Upper lobe of left lung (tissue), 6 donors: ENCODE data around the gene DHRS1. TPM values are rescaled to one million over a fixed set of nuclear protein-coding genes. Genes with fewer than 3 reads are reported as not detected.

Source experiments
- ATAC-seq, 2 donors: fragments of 200-7000 bp; cut with Tn5 transposase; one replicate each; pipeline ENCODE4 v1.9.1; 2022; ENCODE audit warnings: mild to moderate bottlenecking in 2 of 2, moderate library complexity in 2 of 2; ENCODE audit not compliant: low FRiP score in 2 of 2
- DNase-seq, 2 donors: peaks; one replicate each; pipeline ENCODE4 v3.0.0-alpha.2; 2019 to 2020
- H3K27ac ChIP-seq, 4 donors: fragments of 200-600 bp; sonication (generic); one replicate each; pipeline ENCODE4 v1.5.1; 2016 to 2019
- H3K27me3 ChIP-seq, 4 donors: fragments of 200-600 bp; sonication (generic); one replicate each; pipeline ENCODE4 v1.5.1; 2017 to 2019
- H3K36me3 ChIP-seq, 4 donors: fragments of 200-600 bp; sonication (generic); one replicate each; pipeline ENCODE4 v1.5.1; 2016 to 2019
- H3K4me1 ChIP-seq, 4 donors: fragments of 200-600 bp; sonication (generic); one replicate each; pipeline ENCODE4 v1.5.1; 2018 to 2019
- H3K4me3 ChIP-seq, 4 donors: fragments of 200-600 bp; sonication (generic); one replicate each; pipeline ENCODE4 v1.5.1; 2017 to 2019; ENCODE audit warnings: mild to moderate bottlenecking in 2 of 4, moderate library complexity in 1 of 4
- H3K9me3 ChIP-seq, 4 donors: fragments of 200-600 bp; sonication (generic); one replicate each; pipeline ENCODE4 v1.5.1; 2018 to 2019
- CTCF ChIP-seq, 6 experiments: fragments of 450-650 bp in 4 of 6; fragments of 200-600 bp in 2 of 6; sonication (generic) in 2 of 6; IDR thresholded peaks; one replicate each; pipeline ENCODE4 v1.5.1; 2016 to 2019; ENCODE audit warnings: antibody characterized with exemption in 6 of 6
- EP300 ChIP-seq, 4 donors: sonication (generic); formaldehyde crosslinking; IDR thresholded peaks; one replicate each; pipeline ENCODE4 v1.5.1; 2017; ENCODE audit warnings: antibody characterized with exemption in 4 of 4, control low read depth in 2 of 4
- POLR2A ChIP-seq, 4 donors: fragments of 450-650 bp; IDR thresholded peaks; one replicate each; pipeline ENCODE4 v1.5.1; 2016 to 2017; ENCODE audit warnings: antibody characterized with exemption in 4 of 4, mild to moderate bottlenecking in 2 of 4
- POLR2AphosphoS5 ChIP-seq, 2 donors: sonication (generic); formaldehyde crosslinking; IDR thresholded peaks; one replicate each; pipeline ENCODE4 v1.5.1; 2017; ENCODE audit warnings: antibody characterized with exemption in 2 of 2
- WGBS, 2 donors: methylation state at CpG; one replicate each; pipeline ENCODE4 v1.1.5; 2017 to 2018; 5-methylcytosine and 5-hydroxymethylcytosine counted together
- total RNA-seq, 6 donors: library from RNA; depleted of rRNA in 4 of 6; stranded (reverse); fragments of >200 nt in 4 of 6; gene quantifications; one replicate each; pipeline versions ENCODE4 v1.1.0 to v1.2.1, GENCODE V29; 2016 to 2021
- donor health status: DM: no; HTN: no; CAD: no; lungs with moderate emphysema.
- donor health status: DM: no; HTN: yes; CAD: no; lungs with severe emphysema.

DHRS1 gene
- total RNA-seq, 6 donors from 2014 or later: 23.0 to 60.3 (median 32.8) TPM

- WGBS, 2 donors: 29 to 32% methylated on average over 41 to 56 of the region's 56 CpGs
- H3K9me3 ChIP-seq: no peaks in the 10 kb centered on the region
- H3K27ac ChIP-seq: peak overlapping the region in 2 of 4 donors; percentile 53 to 89
- H3K36me3 ChIP-seq: peaks cover 0 to 10% (median 2%) of the 10 kb centered on the region in 4 donors
- DNase-seq (peak; percentile 85 to 91), ATAC-seq (peak; percentile 78 to 80)
- TF ChIP-seq POLR2AphosphoS5 (IDR thresholded peaks at IDR 0.05) (peak; percentile 17 to 58), CTCF (IDR thresholded peaks at IDR 0.05) (peak; percentile 70 to 85 (median 82)), POLR2A (IDR thresholded peaks at IDR 0.05) (no peak), EP300 (IDR thresholded peaks at IDR 0.05) (no peak)
- peaks cover 0 to 8% (median 0%) of the 10 kb centered on the region in 4 donors for H3K27me3 ChIP-seq
- H3K4me3 ChIP-seq: peak overlapping the region in 3 of 4 donors; percentile 34 to 55 (median 50)
- H3K4me1 ChIP-seq: peaks cover 47 to 76% (median 65%) of the 10 kb centered on the region in 4 donors
Measured at GRCh38 chr14:24332268-24332993, 32.9 kb upstream of the DHRS1 start.

- peak in 1 of 2 donors; percentile 83 for DNase-seq
Measured at GRCh38 chr14:24331731-24332267, 32.2 kb upstream of the DHRS1 start.

GRCh38 chr14:24330973-24331674, 31.5 kb upstream of the DHRS1 start:
- Histone ChIP-seq H3K4me3 (no peak overlapping the region), H3K4me1 (peaks cover 52 to 67% (median 64%) of the 10 kb centered on the region in 4 donors), H3K27ac (peak overlapping the region in 1 of 4 donors; percentile 89), H3K27me3 (peaks cover 0 to 8% (median 0%) of the 10 kb centered on the region in 4 donors), H3K36me3 (peaks cover 0 to 3% (median 0%) of the 10 kb centered on the region in 4 donors), H3K9me3 (no peaks in the 10 kb centered on the region)
- DNase-seq (peak in 1 of 2 donors; percentile 38), ATAC-seq (no peak)
- TF ChIP-seq CTCF (IDR thresholded peaks at IDR 0.05): no peak
- TF ChIP-seq POLR2AphosphoS5 (IDR thresholded peaks at IDR 0.05): no peak
- no peak for TF ChIP-seq EP300 (IDR thresholded peaks at IDR 0.05)
- no peak for TF ChIP-seq POLR2A (IDR thresholded peaks at IDR 0.05)
- WGBS, 2 donors: 89 to 97% methylated on average over 7 to 10 of the region's 10 CpGs

More at GRCh38 chr14:24331731-24332267, 32.2 kb upstream of the DHRS1 start:
- Histone ChIP-seq H3K27ac (peak overlapping the region in 2 of 4 donors; percentile 53 to 89), H3K9me3 (no peaks in the 10 kb centered on the region), H3K4me3 (peak overlapping the region in 1 of 4 donors; percentile 55), H3K27me3 (peaks cover 0 to 8% (median 0%) of the 10 kb centered on the region in 4 donors), H3K36me3 (peaks cover 0 to 4% (median 1%) of the 10 kb centered on the region in 4 donors), H3K4me1 (peaks cover 53 to 74% (median 68%) of the 10 kb centered on the region in 4 donors)
- TF ChIP-seq POLR2AphosphoS5 (IDR thresholded peaks at IDR 0.05): no peak
- no peak for TF ChIP-seq CTCF (IDR thresholded peaks at IDR 0.05)
- TF ChIP-seq POLR2A (IDR thresholded peaks at IDR 0.05): no peak
- TF ChIP-seq EP300 (IDR thresholded peaks at IDR 0.05): no peak
- 61 to 68% methylated on average over 13 to 26 of the region's 26 CpGs for WGBS, 2 donors
- ATAC-seq: no peak

- H3K27ac ChIP-seq: peak overlapping the region; percentile 22 to 75 (median 49)
- peaks cover 0 to 5% (median 0%) of the 10 kb centered on the region in 4 donors for H3K27me3 ChIP-seq
- H3K36me3 ChIP-seq: peaks cover 0 to 9% (median 4%) of the 10 kb centered on the region in 4 donors
- TF ChIP-seq POLR2AphosphoS5 (IDR thresholded peaks at IDR 0.05) (peak; percentile 59 to 80), EP300 (IDR thresholded peaks at IDR 0.05) (no peak), POLR2A (IDR thresholded peaks at IDR 0.05) (no peak), CTCF (IDR thresholded peaks at IDR 0.05) (no peak)
- peak; percentile 70 to 90 for DNase-seq
- no peaks in the 10 kb centered on the region for H3K9me3 ChIP-seq
- ATAC-seq: peak; percentile 55 to 68
- 44% methylated on average over 5 of the region's 9 CpGs; no CpG with 5 or more reads in 1 of the 2 donors for WGBS, 2 donors
- no peak overlapping the region for H3K4me3 ChIP-seq
- H3K4me1 ChIP-seq: peaks cover 41 to 54% (median 52%) of the 10 kb centered on the region in 4 donors
Measured at GRCh38 chr14:24329736-24330135, 30.2 kb upstream of the DHRS1 start.
